Tibial artery (tissue), 4 donors: ENCODE measurements around the gene TSPAN9.

Experiments
- DNase-seq, 2 donors: peaks; one replicate each; pipeline ENCODE4 v3.0.0-alpha.2; 2019
- H3K27ac ChIP-seq, 2 donors: fragments of 200-600 bp; sonication (generic) in 1 of 2; 1 replicate in 1 of 2; 2 replicates in 1 of 2; pipeline ENCODE4 v1.5.1; 2018 to 2019; ENCODE audit warnings: mild to moderate bottlenecking in 1 of 2
- H3K27me3 ChIP-seq, 2 donors: fragments of 200-600 bp; sonication (generic) in 1 of 2; one replicate each; pipeline versions ENCODE4 v1.5.1 to v1.6.0; 2016 to 2019
- H3K36me3 ChIP-seq, 3 donors: fragments of 200-600 bp; sonication (generic) in 2 of 3; one replicate each; pipeline ENCODE4 v1.5.1; 2016 to 2019; ENCODE audit warnings: mild to moderate bottlenecking in 2 of 3
- H3K4me1 ChIP-seq, 4 donors: fragments of 200-600 bp; sonication (generic) in 2 of 4; 1 replicate in 3 of 4; 2 replicates in 1 of 4; pipeline ENCODE4 v1.5.1; 2016 to 2019
- H3K4me3 ChIP-seq, 2 donors: fragments of 200-600 bp; sonication (generic) in 1 of 2; 1 replicate in 1 of 2; 2 replicates in 1 of 2; pipeline ENCODE4 v1.5.1; 2018 to 2019; ENCODE audit warnings: mild to moderate bottlenecking in 2 of 2
- H3K9me3 ChIP-seq, 3 donors: fragments of 200-600 bp; sonication (generic) in 1 of 3; one replicate each; pipeline ENCODE4 v1.5.1; 2016 to 2019
- CTCF ChIP-seq, 2 experiments: fragments of 200-600 bp in 1 of 2; fragments of 450-650 bp in 1 of 2; IDR thresholded peaks; one replicate each; pipeline ENCODE4 v1.5.1; 2017 to 2019; ENCODE audit warnings: antibody characterized with exemption in 2 of 2, mild to moderate bottlenecking in 1 of 2, moderate library complexity in 1 of 2
- intact Hi-C: fragments of 100-400 bp; cut with DNase I; formaldehyde crosslinking; loops from one replicate; pipeline ENCODE4 v1.15.0; 2023; ENCODE audit warnings: low total_unique reads

TSPAN9 gene

GRCh38 chr12:3295646-3296408 lies 218.6 kb downstream of the TSPAN9 start:
- Histone ChIP-seq H3K36me3 (peaks cover 0 to 7% (median 0%) of the 10 kb centered on the region in 3 donors), H3K9me3 (no peaks in the 10 kb centered on the region), H3K27me3 (no peaks in the 10 kb centered on the region), H3K4me1 (peaks cover 0 to 47% (median 39%) of the 10 kb centered on the region in 4 donors), H3K4me3 (no peak overlapping the region), H3K27ac (peak overlapping the region; percentile 27 to 56)
- peak; percentile 49 to 78 for DNase-seq
- intact Hi-C loops = no loop called here
- TF ChIP-seq CTCF (IDR thresholded peaks at IDR 0.05) = no peak

DNA sequence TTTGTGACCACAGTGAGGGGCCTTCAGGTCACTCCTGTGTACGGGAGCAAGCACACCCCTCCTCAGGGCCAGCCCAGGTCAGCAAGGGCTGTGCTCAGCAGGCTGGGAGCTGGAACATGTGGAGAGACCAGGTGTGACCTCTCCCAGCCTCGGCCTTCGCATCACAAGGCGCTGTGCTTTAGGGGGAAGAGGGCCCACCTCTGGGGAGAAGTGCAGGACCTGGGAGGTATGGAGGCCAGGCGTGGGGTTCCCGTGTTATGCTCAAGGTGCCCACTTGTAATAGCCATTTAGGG lies 219.2 kb downstream of the TSPAN9 start:
- TF ChIP-seq CTCF (IDR thresholded peaks at IDR 0.05) = no peak
- peaks cover 0 to 7% (median 0%) of the 10 kb centered on the region in 3 donors for H3K36me3 ChIP-seq
- H3K4me1 ChIP-seq = peaks cover 0 to 49% (median 40%) of the 10 kb centered on the region in 4 donors
- H3K4me3 ChIP-seq = no peak overlapping the region
- H3K27ac ChIP-seq = peak overlapping the region; percentile 27 to 56
- intact Hi-C loops = no loop called here
- H3K27me3 ChIP-seq = no peaks in the 10 kb centered on the region
- no peak for DNase-seq
- no peaks in the 10 kb centered on the region for H3K9me3 ChIP-seq

DNA sequence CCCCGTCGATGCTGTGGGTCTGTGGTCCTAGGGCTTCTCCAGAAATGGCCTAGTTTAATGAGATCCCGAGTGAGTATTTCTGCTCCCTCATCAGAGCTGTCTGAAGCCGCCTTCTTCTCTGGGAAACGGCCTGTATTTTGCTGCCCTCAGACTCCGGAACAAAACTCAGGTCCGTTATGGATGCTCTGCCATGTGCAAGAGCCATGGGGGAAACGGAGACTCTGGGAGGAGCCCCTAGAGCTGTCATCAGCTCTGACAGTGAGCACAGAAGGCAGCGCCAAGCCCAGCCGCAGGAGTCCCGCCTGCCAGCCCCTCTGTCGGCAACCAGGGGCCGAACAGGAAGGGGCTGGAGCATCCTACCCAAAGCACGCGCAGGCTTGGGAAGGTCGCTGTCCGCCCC lies 221.4 kb downstream of the TSPAN9 start:
- H3K9me3 ChIP-seq = no peaks in the 10 kb centered on the region
- peaks cover 0 to 9% of the 10 kb centered on the region in 2 donors for H3K27me3 ChIP-seq
- H3K27ac ChIP-seq = no peak overlapping the region
- no peak overlapping the region for H3K4me3 ChIP-seq
- H3K36me3 ChIP-seq = no peaks in the 10 kb centered on the region
- H3K4me1 ChIP-seq = peaks cover 0 to 46% (median 39%) of the 10 kb centered on the region in 4 donors
- DNase-seq = no peak
- no peak for TF ChIP-seq CTCF (IDR thresholded peaks at IDR 0.05)
- intact Hi-C loops = no loop called here

- TF ChIP-seq CTCF (IDR thresholded peaks at IDR 0.05) = peak; percentile 86 to 90
- peak overlapping the region; percentile 24 to 43 for H3K4me3 ChIP-seq
- H3K4me1 ChIP-seq = peaks cover 0 to 31% (median 29%) of the 10 kb centered on the region in 4 donors
- H3K36me3 ChIP-seq = no peaks in the 10 kb centered on the region
- intact Hi-C loops = loop anchor here (5.0 kb wide), 1 partner anchor 502 kb away; no protein-coding TSS in a partner anchor
- peak overlapping the region in 1 of 2 donors; percentile 2 for H3K27ac ChIP-seq
- peak; percentile 80 to 90 for DNase-seq
- peaks cover 0 to 25% of the 10 kb centered on the region in 2 donors for H3K27me3 ChIP-seq
- no peaks in the 10 kb centered on the region for H3K9me3 ChIP-seq
Measured at GRCh38 chr12:3299929-3300832, 223.0 kb downstream of the TSPAN9 start.

- DNase-seq = no peak
- no peak for TF ChIP-seq CTCF (IDR thresholded peaks at IDR 0.05)
- H3K4me1 ChIP-seq = peaks cover 0 to 25% (median 22%) of the 10 kb centered on the region in 4 donors
- H3K4me3 ChIP-seq = no peak overlapping the region
- peaks cover 0 to 33% of the 10 kb centered on the region in 2 donors for H3K27me3 ChIP-seq
- no peaks in the 10 kb centered on the region for H3K36me3 ChIP-seq
- no peaks in the 10 kb centered on the region for H3K9me3 ChIP-seq
- intact Hi-C loops = loop anchor here (5.0 kb wide), 1 partner anchor 501 kb away; no protein-coding TSS in a partner anchor
- no peak overlapping the region for H3K27ac ChIP-seq
Measured at GRCh38 chr12:3300833-3301401, 223.7 kb downstream of the TSPAN9 start.
